SK-N-SH (cell line): ENCODE data around the gene PLEKHM3. TPM values are rescaled to one million over a fixed set of nuclear protein-coding genes. Genes with fewer than 3 reads are reported as not detected.

Experiments used
- CTCF ChIA-PET: fragments of 300-600, 350-600 bp; formaldehyde crosslinking; extraction: SDS; loops from one replicate; lab custom pipeline; 2021; lab: Yijun Ruan, JAX
- POLR2A ChIA-PET: fragments of 350-600 bp; sonication (Branson Sonifier 250); formaldehyde crosslinking; extraction: SDS; loops from one replicate; lab custom pipeline; 2020; ENCODE audit warnings: antibody characterized with exemption, inconsistent platforms; lab: Yijun Ruan, JAX
- DNase-seq: peaks from one replicate; pipeline ENCODE4 v3.0.0; 2012
- H2AFZ ChIP-seq: fragments of 200-600 bp; sonication (generic); 2 replicates; pipeline ENCODE4 v1.8.1; 2016; ENCODE audit warnings: antibody characterized with exemption, mild to moderate bottlenecking, low read depth
- H3F3A ChIP-seq: fragments of 200-600 bp; sonication (generic); replicated peaks from 2 replicates; pipeline ENCODE3; 2016; ENCODE audit warnings: antibody characterized with exemption, mild to moderate bottlenecking; ENCODE audit not compliant: insufficient read depth
- H3K27ac ChIP-seq, 2 experiments: fragments of 200-500 bp in 1 of 2; fragments of 200-600 bp in 1 of 2; sonication (Bioruptor generic) in 1 of 2; sonication (generic), shearing (Covaris generic) in 1 of 2; 2 replicates each; pipeline versions ENCODE4 v1.5.1 to v1.6.1; 2014 to 2016; ENCODE audit warnings: low read depth in 2 of 2, inconsistent platforms in 1 of 2, low read length in 1 of 2, mild to moderate bottlenecking in 1 of 2, mixed read lengths in 1 of 2
- H3K27me3 ChIP-seq: fragments of 200-600 bp; sonication (generic), shearing (Covaris generic); 2 replicates; pipeline ENCODE4 v1.6.1; 2016; ENCODE audit warnings: mixed run types; ENCODE audit not compliant: insufficient read depth
- H3K36me3 ChIP-seq, 2 experiments: fragments of 200-500 bp in 1 of 2; fragments of 200-600 bp in 1 of 2; sonication (Bioruptor generic) in 1 of 2; sonication (generic) in 1 of 2; replicated peaks in 1 of 2; 2 replicates each; pipeline versions ENCODE3 to v1.5.1; 2014 to 2016; ENCODE audit warnings: low read length in 1 of 2, mild to moderate bottlenecking in 1 of 2; ENCODE audit not compliant: insufficient read depth in 2 of 2, control insufficient read depth in 1 of 2
- H3K4me1 ChIP-seq, 2 experiments: fragments of 200-500 bp in 1 of 2; fragments of 200-600 bp in 1 of 2; sonication (Bioruptor generic) in 1 of 2; sonication (generic), shearing (Covaris generic) in 1 of 2; 2 replicates each; pipeline versions ENCODE4 v1.5.1 to v1.6.1; 2014 to 2016; ENCODE audit warnings: low read depth in 1 of 2, low read length in 1 of 2, mixed run types in 1 of 2; ENCODE audit not compliant: insufficient read depth in 2 of 2, control insufficient read depth in 1 of 2
- H3K4me2 ChIP-seq: fragments of 200-600 bp; sonication (generic), shearing (Covaris generic); 2 replicates; pipeline ENCODE4 v1.6.1; 2017; ENCODE audit warnings: mixed run types
- H3K4me3 ChIP-seq, 2 experiments: fragments of 200-500 bp in 1 of 2; fragments of 200-600 bp in 1 of 2; sonication (Bioruptor generic) in 1 of 2; sonication (generic), shearing (Covaris generic) in 1 of 2; 2 replicates each; pipeline versions ENCODE4 v1.5.1 to v1.8.1; 2014 to 2016; ENCODE audit warnings: low read depth in 2 of 2, inconsistent platforms in 1 of 2, low read length in 1 of 2, mild to moderate bottlenecking in 1 of 2, mixed read lengths in 1 of 2, moderate library complexity in 1 of 2
- H3K79me2 ChIP-seq: fragments of 200-600 bp; sonication (generic); 2 replicates; pipeline ENCODE4 v1.8.1; 2017; ENCODE audit warnings: mild to moderate bottlenecking; ENCODE audit not compliant: insufficient read depth
- H3K9ac ChIP-seq: fragments of 200-600 bp; sonication (generic); 2 replicates; pipeline ENCODE4 v1.6.1; 2017; ENCODE audit warnings: mixed run types
- H3K9me2 ChIP-seq: fragments of 200-600 bp; sonication (generic); 2 replicates; pipeline ENCODE4 v1.6.1; 2017; ENCODE audit warnings: mixed run types
- H3K9me3 ChIP-seq: fragments of 200-600 bp; sonication (generic); 2 replicates; pipeline ENCODE4 v1.6.1; 2017; ENCODE audit warnings: mixed run types, mild to moderate bottlenecking, moderate library complexity
- H4K20me1 ChIP-seq: fragments of 200-600 bp; sonication (generic); 2 replicates; pipeline ENCODE4 v1.6.1; 2017; ENCODE audit warnings: mild to moderate bottlenecking, mixed run types; ENCODE audit not compliant: insufficient read depth
- CHD2 ChIP-seq: fragments of 150-350 bp; IDR thresholded peaks from 2 replicates; pipeline ENCODE4 v1.6.1; 2018; ENCODE audit warnings: low read length; ENCODE audit not compliant: partially characterized antibody
- CTCF ChIP-seq: fragments of 200-600 bp; sonication (generic); IDR thresholded peaks from 2 replicates; pipeline ENCODE4 v1.6.1; 2017; ENCODE audit warnings: antibody characterized with exemption, mild to moderate bottlenecking, moderate library complexity
- ELF1 ChIP-seq: IDR thresholded peaks from 2 replicates; pipeline ENCODE4 v1.4.0; 2012
- FOXM1 ChIP-seq: IDR thresholded peaks from 2 replicates; pipeline ENCODE4 v1.4.0; 2012; ENCODE audit warnings: low read depth, mild to moderate bottlenecking
- GATA2 ChIP-seq: sonication (generic); formaldehyde crosslinking; IDR thresholded peaks from 2 replicates; pipeline ENCODE4 v1.5.0; 2020; ENCODE audit warnings: mild to moderate bottlenecking, missing genetic modification reagents
- IRF3 ChIP-seq: fragments of 150-350 bp; IDR thresholded peaks from 2 replicates; pipeline ENCODE4 v1.6.1; 2016; ENCODE audit warnings: mild to moderate bottlenecking, low read depth, low read length
- MEF2A ChIP-seq: IDR thresholded peaks from 2 replicates; pipeline ENCODE4 v1.4.0; 2012; ENCODE audit warnings: low read depth, borderline replicate concordance
- PBX3 ChIP-seq: IDR thresholded peaks from 2 replicates; pipeline ENCODE4; 2012
- RAD21 ChIP-seq: IDR thresholded peaks from 2 replicates; pipeline ENCODE4 v1.6.1; 2012; ENCODE audit warnings: mild to moderate bottlenecking, low read length
- RXRA ChIP-seq: IDR thresholded peaks from 2 replicates; pipeline ENCODE4 v1.4.0; 2012; ENCODE audit warnings: low read depth, mild to moderate bottlenecking, borderline replicate concordance
- SIN3A ChIP-seq: IDR thresholded peaks from 2 replicates; pipeline ENCODE4 v1.6.1; 2012; ENCODE audit warnings: low read depth, mild to moderate bottlenecking, low read length, moderate library complexity, borderline replicate concordance
- SMC3 ChIP-seq: IDR thresholded peaks from 2 replicates; pipeline ENCODE4 v1.6.1; 2012; ENCODE audit warnings: low read depth, low read length, improper control_type of control experiment
- TCF12 ChIP-seq: IDR thresholded peaks from 2 replicates; pipeline ENCODE4 v1.4.0; 2012
- USF2 ChIP-seq: fragments of 150-350 bp; IDR thresholded peaks from 2 replicates; pipeline ENCODE4 v1.6.1; 2017; ENCODE audit warnings: antibody characterized with exemption, low read length, low read depth, borderline replicate concordance
- YY1 ChIP-seq: IDR thresholded peaks from 2 replicates; pipeline ENCODE4 v1.4.0; 2012; ENCODE audit warnings: low read depth, mild to moderate bottlenecking
- ZBTB33 ChIP-seq: IDR thresholded peaks from 2 replicates; pipeline ENCODE4 v1.4.0; 2012; ENCODE audit warnings: low read depth, borderline replicate concordance
- WGBS: methylation state at CpG from one replicate; pipeline ENCODE4 v1.1.6; 2017; ENCODE audit warnings: low lambda C conversion rate; 5-methylcytosine and 5-hydroxymethylcytosine counted together
- polyA plus RNA-seq, 3 experiments: library from polyadenylated mRNA; depleted of rRNA; stranded (reverse); fragments of >200 nt; gene quantifications; 2 replicates each; pipeline ENCODE4 v1.2.3, GENCODE V29; 2012

PLEKHM3 gene
- polyA plus RNA-seq, 1 of the 3 experiments (the other 2 are of a cell fraction) = 1.9 TPM

- Histone ChIP-seq H3K9me3 (no peaks in the 10 kb centered on the region), H3K27ac (no peak overlapping the region), H4K20me1 (no peaks in the 10 kb centered on the region), H3K27me3 (no peaks in the 10 kb centered on the region), H3K4me2 (no peak overlapping the region), H3K79me2 (no peaks in the 10 kb centered on the region), H3K9me2 (no peaks in the 10 kb centered on the region), H3K36me3 (no peaks in the 10 kb centered on the region), H3F3A (no peaks in the 10 kb centered on the region), H2AFZ (no peak overlapping the region), H3K4me3 (no peak overlapping the region), H3K4me1 (peaks cover 0 to 13% of the 10 kb centered on the region in 2 experiments; a peak in 3 of 4 replicates), H3K9ac (no peak overlapping the region)
- ChIA-PET CTCF (interaction anchor here (0.9 kb wide), 1 partner anchor 191 kb away, joined by 3 read pairs; no protein-coding TSS in a partner anchor), POLR2A (no interaction called here)
- 93% methylated on average over 4 of the region's 4 CpGs for WGBS
- DNase-seq = no peak
- TF ChIP-seq PBX3 (no peak), CHD2 (no peak), YY1 (no peak), USF2 (no peak), RXRA (no peak), SIN3A (no peak), FOXM1 (no peak), CTCF (no peak), RAD21 (no peak)
These were observed 88.1 kb downstream of the PLEKHM3 start for GRCh38 chr2:207937253-207937652.

GRCh38 chr2:207936380-207936779, 88.9 kb downstream of the PLEKHM3 start:
- Histone ChIP-seq H3K4me3 (no peak overlapping the region), H3K27ac (no peak overlapping the region), H3K4me2 (no peak overlapping the region), H4K20me1 (no peaks in the 10 kb centered on the region), H3K36me3 (no peaks in the 10 kb centered on the region), H3K9me3 (no peaks in the 10 kb centered on the region), H3K9ac (no peak overlapping the region), H3K4me1 (peaks cover 0 to 13% of the 10 kb centered on the region in 2 experiments; a peak in 3 of 4 replicates), H3F3A (no peaks in the 10 kb centered on the region), H3K27me3 (no peaks in the 10 kb centered on the region), H2AFZ (no peak overlapping the region), H3K9me2 (no peaks in the 10 kb centered on the region), H3K79me2 (no peaks in the 10 kb centered on the region)
- WGBS = 79% methylated on average over 1 of the region's 1 CpG
- POLR2A ChIA-PET = no interaction called here
- DNase-seq = no peak
- CTCF ChIA-PET = no interaction called here
- no peak for TF ChIP-seq IRF3
- TF ChIP-seq MEF2A = no peak
- no peak for TF ChIP-seq ZBTB33
- no peak for TF ChIP-seq GATA2 (CRISPR knock-in tag)
- no peak for TF ChIP-seq CHD2
- TF ChIP-seq PBX3 = no peak
- TF ChIP-seq SMC3 = no peak
- TF ChIP-seq TCF12 = no peak
- TF ChIP-seq ELF1 = no peak
